Keratinocyte (primary cell): Measurements from ENCODE around the gene ADAMTSL1. TPM values are rescaled to one million over a fixed set of nuclear protein-coding genes. Genes with fewer than 3 reads are reported as not detected.

Experiments
- DNase-seq: peaks from one replicate; pipeline ENCODE4 v3.0.0-alpha.2; 2011; ENCODE audit warnings: low read depth, missing footprints, low spot score
- FAIRE-seq: peaks from 2 replicates; lab custom pipeline; 2011; peaks lifted over from hg19 to GRCh38; lab: Jason Lieb, UNC
- H2AFZ ChIP-seq: 2 replicates; pipeline ENCODE4 v1.6.0; 2012; ENCODE audit warnings: low read length, control low read depth, inconsistent platforms; ENCODE audit not compliant: control insufficient read depth
- H3K27ac ChIP-seq: 2 replicates; pipeline ENCODE4 v1.5.1; 2011; ENCODE audit warnings: low read length; ENCODE audit not compliant: control insufficient read depth, insufficient read depth
- H3K27me3 ChIP-seq: 3 replicates; pipeline ENCODE4 v1.6.0; 2011; ENCODE audit warnings: low read length; ENCODE audit not compliant: control insufficient read depth, insufficient read depth; ENCODE audit errors: extremely low read depth
- H3K36me3 ChIP-seq, 2 experiments: 2 replicates in 1 of 2; 3 replicates in 1 of 2; pipeline ENCODE4 v1.5.1; 2011; ENCODE audit warnings: low read length in 2 of 2, mild to moderate bottlenecking in 1 of 2; ENCODE audit not compliant: control insufficient read depth in 2 of 2, insufficient read depth in 2 of 2; ENCODE audit errors: extremely low read depth in 1 of 2
- H3K4me1 ChIP-seq: 3 replicates; pipeline ENCODE4 v1.5.1; 2011; ENCODE audit warnings: low read length; ENCODE audit not compliant: control insufficient read depth, insufficient read depth; ENCODE audit errors: extremely low read depth
- H3K4me2 ChIP-seq: 3 replicates; pipeline ENCODE4 v1.6.0; 2011; ENCODE audit warnings: low read depth, low read length; ENCODE audit not compliant: control insufficient read depth, insufficient read depth; ENCODE audit errors: extremely low read depth
- H3K4me3 ChIP-seq, 3 experiments: fragments of 200-600 bp in 1 of 3; sonication (generic) in 1 of 3; 2 replicates in 2 of 3; 3 replicates in 1 of 3; pipeline ENCODE4 v1.5.1; 2011 to 2016; ENCODE audit warnings: low read length in 3 of 3, mild to moderate bottlenecking in 3 of 3, control low read depth in 2 of 3, inconsistent platforms in 1 of 3, low read depth in 1 of 3, mixed read lengths in 1 of 3, mixed run types in 1 of 3, moderate library complexity in 1 of 3; ENCODE audit not compliant: control insufficient read depth in 2 of 3, insufficient read depth in 2 of 3; ENCODE audit errors: extremely low read depth in 1 of 3
- H3K79me2 ChIP-seq: 2 replicates; pipeline ENCODE4 v1.6.0; 2012; ENCODE audit warnings: low read length; ENCODE audit not compliant: control insufficient read depth, insufficient read depth
- H3K9ac ChIP-seq: 3 replicates; pipeline ENCODE4 v1.6.0; 2011; ENCODE audit warnings: low read length; ENCODE audit not compliant: control insufficient read depth, insufficient read depth; ENCODE audit errors: extremely low read depth
- H3K9me1 ChIP-seq: 3 replicates; pipeline ENCODE4 v1.6.0; 2011; ENCODE audit warnings: low read length; ENCODE audit not compliant: control insufficient read depth, insufficient read depth; ENCODE audit errors: extremely low read depth
- H3K9me3 ChIP-seq: 2 replicates; pipeline ENCODE4 v1.5.1; 2012; ENCODE audit warnings: low read depth, low read length; ENCODE audit not compliant: control insufficient read depth
- H4K20me1 ChIP-seq: 3 replicates; pipeline ENCODE4 v1.6.0; 2011; ENCODE audit warnings: low read length; ENCODE audit not compliant: control insufficient read depth, insufficient read depth; ENCODE audit errors: extremely low read depth
- CTCF ChIP-seq, 3 experiments: IDR thresholded peaks in 1 of 3; conservative IDR thresholded peaks in 1 of 3; optimal IDR thresholded peaks in 1 of 3; 2 replicates in 2 of 3; 3 replicates in 1 of 3; pipeline versions ENCODE3 to v1.5.1; 2011; ENCODE audit warnings: low read length in 3 of 3, mild to moderate bottlenecking in 3 of 3, moderate library complexity in 2 of 3, control low read depth in 1 of 3, inconsistent platforms in 1 of 3; ENCODE audit not compliant: insufficient read depth in 2 of 3; ENCODE audit errors: extremely low read depth in 1 of 3
- EZH2 ChIP-seq: IDR thresholded peaks from one replicate; pipeline ENCODE4 v1.6.1; 2012; ENCODE audit warnings: inconsistent platforms, mild to moderate bottlenecking, low read length, moderate library complexity
- dilution Hi-C: fragments of 300-500 bp; cut with MboI; formaldehyde crosslinking; loops from one replicate; pipeline ENCODE4 v1.7.0; 2020; ENCODE audit warnings: low sequenced_read_pairs; ENCODE audit not compliant: extremely low pct_ligation_motif_present
- polyA plus RNA-seq, 5 experiments: library from polyadenylated mRNA; depleted of rRNA in 3 of 5; stranded (reverse) in 3 of 5; stranded (forward) in 1 of 5; unstranded in 1 of 5; fragments of >200 nt; gene quantifications; 1 replicate in 1 of 5; 2 replicates in 3 of 5; 3 replicates in 1 of 5; pipeline versions ENCODE4 v1.2.1 to v1.2.3, GENCODE V29; 2011 to 2012; ENCODE audit warnings: missing spikeins in 2 of 5, low read depth in 1 of 5, low replicate concordance in 1 of 5

Gene ADAMTSL1
- polyA plus RNA-seq, 1 donor (not counting 4 experiments of a cell fraction or from before 2014, with no cell fraction given), result 1.1 TPM

GRCh38 chr9:18490641-18491370 lies 16.9 kb downstream of the ADAMTSL1 start:
- Histone ChIP-seq H3K4me1 (peaks cover 47% of the 10 kb centered on the region), H4K20me1 (no peaks in the 10 kb centered on the region), H3K79me2 (no peaks in the 10 kb centered on the region), H3K9ac (peak overlapping the region; percentile 45), H3K4me2 (peak overlapping the region; percentile 58), H2AFZ (peak overlapping the region; percentile 42), H3K9me1 (no peaks in the 10 kb centered on the region), H3K36me3 (no peaks in the 10 kb centered on the region), H3K4me3 (peak overlapping the region in 1 of 3 experiments; percentile 22), H3K27me3 (no peaks in the 10 kb centered on the region), H3K27ac (peak overlapping the region; percentile 70), H3K9me3 (no peaks in the 10 kb centered on the region)
- DNase-seq (peak; percentile 78), FAIRE-seq (peak; percentile 97)
- dilution Hi-C loops, result loop anchor here (25.0 kb wide), 1 partner anchor 104 kb away; no protein-coding TSS in a partner anchor
- TF ChIP-seq CTCF (optimal IDR thresholded peaks at IDR 0.05 in 1 of 3, IDR thresholded peaks at IDR 0.05 in 1 of 3, conservative IDR thresholded peaks at IDR 0.05 in 1 of 3; ENCODE audit: extremely low read depth in 1 of 3, insufficient read depth in 2 of 3, low read length in 3 of 3) (no peak), EZH2 (no peak)

- dilution Hi-C loops, result loop anchor here (25.0 kb wide), 1 partner anchor 105 kb away; no protein-coding TSS in a partner anchor
- peak overlapping the region; percentile 39 for H3K4me2 ChIP-seq
Measured at GRCh38 chr9:18492612-18493011, 18.7 kb downstream of the ADAMTSL1 start.

More at GRCh38 chr9:18492612-18493011, 18.7 kb downstream of the ADAMTSL1 start:
- DNase-seq, result no peak
- H3K79me2 ChIP-seq, result no peaks in the 10 kb centered on the region
- H3K9ac ChIP-seq, result no peak overlapping the region
- H3K36me3 ChIP-seq, result no peaks in the 10 kb centered on the region
- no peaks in the 10 kb centered on the region for H3K9me1 ChIP-seq
- H3K27me3 ChIP-seq, result no peaks in the 10 kb centered on the region
- TF ChIP-seq EZH2 (no peak), CTCF (optimal IDR thresholded peaks at IDR 0.05 in 1 of 3, IDR thresholded peaks at IDR 0.05 in 1 of 3, conservative IDR thresholded peaks at IDR 0.05 in 1 of 3; ENCODE audit: extremely low read depth in 1 of 3, insufficient read depth in 2 of 3, low read length in 3 of 3) (no peak)
- peaks cover 47% of the 10 kb centered on the region for H3K4me1 ChIP-seq
- no peak overlapping the region for H2AFZ ChIP-seq
- no peaks in the 10 kb centered on the region for H4K20me1 ChIP-seq
- H3K27ac ChIP-seq, result peak overlapping the region; percentile 70
- no peaks in the 10 kb centered on the region for H3K9me3 ChIP-seq
- peak; percentile 49 for FAIRE-seq
- H3K4me3 ChIP-seq, result peak overlapping the region in 1 of 3 experiments; percentile 32
